Mucosa of gallbladder (tissue), 1 donor: Measurements from ENCODE around the gene MVD. TPM values are rescaled to one million over a fixed set of nuclear protein-coding genes. Genes with fewer than 3 reads are reported as not detected.

ENCODE experiments used
- DNase-seq: peaks from one replicate; pipeline ENCODE4 v3.0.0-alpha.2; 2020; ENCODE audit warnings: low spot score
- total RNA-seq: library from RNA; stranded (reverse); gene quantifications from one replicate; pipeline ENCODE4 v1.2.1, GENCODE V29; 2021
- donor health status: DM: no; HTN: no; CAD: no.

Gene MVD
- total RNA-seq, 1 donor from 2014 or later, result 126 TPM

- DNase-seq, result no peak
Observed at GRCh38 chr16:88655733-88656281, 7.1 kb downstream of the MVD start.

- no peak for DNase-seq
Observed at GRCh38 chr16:88655053-88655732, 7.7 kb downstream of the MVD start.

GRCh38 chr16:88654363-88655052, 8.4 kb downstream of the MVD start:
- DNase-seq, result no peak

GRCh38 chr16:88653596-88654362, 9.1 kb downstream of the MVD start:
- DNase-seq, result no peak

- DNase-seq, result no peak
Observed at GRCh38 chr16:88653101-88653500, 9.8 kb downstream of the MVD start.

GRCh38 chr16:88652762-88653063, 10.2 kb downstream of the MVD start:
- no peak for DNase-seq

- DNase-seq, result no peak
Observed at GRCh38 chr16:88651989-88652761, 10.7 kb downstream of the MVD start.

- peak; percentile 63 for DNase-seq
Observed at GRCh38 chr16:88651276-88651988, 11.5 kb downstream of the MVD start.

- DNase-seq, result peak; percentile 74
Observed at GRCh38 chr16:88650749-88651275, 12.1 kb downstream of the MVD start, which contains the start of gene CYBA. Gene CYBA (minus strand): TSS chr16:88651053. CDS start chr16:88651013, 40 bp downstream.

GRCh38 chr16:88649924-88650748, 12.8 kb downstream of the MVD start:
- no peak for DNase-seq

GRCh38 chr16:88649195-88649923, 13.5 kb downstream of the MVD start:
- DNase-seq, result no peak

GRCh38 chr16:88647178-88648070, 15.5 kb downstream of the MVD start:
- DNase-seq, result no peak

GRCh38 chr16:88646345-88647034, 16.4 kb downstream of the MVD start:
- DNase-seq, result no peak

GRCh38 chr16:88645941-88646340, 16.9 kb downstream of the MVD start:
- no peak for DNase-seq

GRCh38 chr16:88645455-88645854, 17.4 kb downstream of the MVD start:
- DNase-seq, result no peak

GRCh38 chr16:88643644-88643932, 19.3 kb downstream of the MVD start:
- DNase-seq, result no peak

- DNase-seq, result no peak
Observed at GRCh38 chr16:88642881-88643643, 19.8 kb downstream of the MVD start.
